Nucleus accumbens (tissue), 56 donors: ENCODE measurements around the gene FILIP1L.

ENCODE experiments used
- DNase-seq, 56 donors: peaks; one replicate each; lab custom pipeline; 2025; lab: John Stamatoyannopoulos, UW

Gene FILIP1L

GRCh38 chr3:99958222-99958912 is 155.9 kb downstream of the FILIP1L start:
- no peak for DNase-seq

DNA sequence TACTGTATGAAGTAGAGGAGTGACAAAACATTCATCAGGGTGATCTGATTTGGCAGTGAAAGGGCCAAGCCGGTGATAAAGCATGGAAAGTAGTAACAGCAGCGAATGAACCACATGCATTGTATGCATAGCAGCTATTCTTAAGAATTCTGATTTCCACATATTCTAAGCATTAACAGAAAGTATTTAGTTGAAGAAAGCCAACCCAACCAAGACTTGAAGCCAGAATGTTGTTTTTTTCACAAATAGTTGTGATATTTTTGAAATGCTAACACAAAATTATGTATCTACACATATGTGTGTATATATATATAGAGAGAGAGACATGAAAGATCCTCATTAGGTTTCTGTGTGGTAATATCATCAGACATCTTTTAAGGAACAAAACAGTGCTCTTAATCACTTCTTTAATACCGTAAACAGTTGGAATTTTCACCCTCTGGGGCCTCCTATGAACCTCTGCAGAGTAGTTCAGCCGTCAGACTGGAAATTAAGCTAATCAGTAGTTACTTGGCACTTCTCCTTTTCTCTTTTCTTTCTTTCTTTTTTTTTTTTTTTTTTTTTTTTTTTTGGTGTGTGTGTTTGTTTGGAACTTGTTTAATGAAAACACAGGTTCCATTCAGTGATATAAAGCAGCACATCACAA is 157.0 kb downstream of the FILIP1L start:
- DNase-seq: no peak

DNA sequence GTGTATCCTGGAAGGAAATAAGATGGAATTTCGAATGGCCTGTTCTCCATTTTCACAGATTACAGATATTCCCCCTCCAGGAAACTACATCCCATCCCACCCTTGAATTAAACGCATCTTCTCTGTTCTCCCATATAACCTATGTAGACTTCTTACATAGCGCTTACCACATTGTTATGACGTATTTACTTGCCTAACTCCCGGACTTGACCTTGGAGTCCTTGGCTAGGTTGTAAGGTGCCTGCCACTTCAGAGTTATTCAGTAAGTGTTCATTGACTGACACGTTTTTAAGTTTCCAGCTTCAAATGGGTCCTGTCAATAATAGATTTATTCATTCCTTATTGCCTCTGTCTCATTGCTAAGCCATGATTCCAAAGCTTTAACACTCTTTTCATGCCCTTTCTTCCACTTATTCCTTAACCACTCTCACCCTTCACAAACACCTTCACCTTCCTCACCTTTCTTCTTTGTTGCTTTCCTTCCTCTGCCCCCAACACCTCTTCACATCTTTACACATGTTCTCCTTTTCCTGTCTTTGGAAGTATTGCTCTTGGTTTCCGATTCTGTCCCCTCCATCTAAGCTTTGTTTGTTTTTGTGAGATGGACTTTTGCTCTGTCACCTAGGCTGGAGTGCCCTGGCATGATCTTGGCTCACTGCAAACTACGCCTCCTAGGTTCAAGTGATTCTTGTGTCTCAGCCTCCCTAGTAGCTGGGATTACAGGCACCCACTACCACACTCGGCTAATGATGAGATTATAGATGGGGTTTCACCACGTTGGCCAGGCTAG is 158.3 kb downstream of the FILIP1L start:
- DNase-seq: no peak

GRCh38 chr3:99954914-99955644 is 159.2 kb downstream of the FILIP1L start:
- no peak for DNase-seq

- DNase-seq: no peak
Observed at GRCh38 chr3:99953596-99953995, 160.7 kb downstream of the FILIP1L start.

DNA sequence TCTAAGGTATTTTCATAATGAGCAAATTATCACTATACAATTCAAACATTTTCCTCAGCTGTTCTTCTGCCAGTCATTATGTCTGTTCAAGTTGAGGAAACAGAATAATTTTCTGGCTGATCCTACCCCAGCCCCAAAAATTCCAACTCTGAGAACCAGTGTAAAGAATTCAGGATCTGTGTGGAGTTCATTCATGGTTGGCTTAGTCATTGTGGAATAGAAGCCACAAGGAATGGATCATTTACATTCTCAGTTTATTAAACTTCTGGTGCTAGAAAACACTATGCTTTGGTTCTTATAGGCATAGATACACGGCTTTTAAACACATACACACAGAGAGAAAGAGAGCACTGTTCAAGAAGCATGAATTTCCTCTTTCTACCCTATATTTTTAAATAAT is 162.0 kb downstream of the FILIP1L start:
- no peak for DNase-seq

DNA sequence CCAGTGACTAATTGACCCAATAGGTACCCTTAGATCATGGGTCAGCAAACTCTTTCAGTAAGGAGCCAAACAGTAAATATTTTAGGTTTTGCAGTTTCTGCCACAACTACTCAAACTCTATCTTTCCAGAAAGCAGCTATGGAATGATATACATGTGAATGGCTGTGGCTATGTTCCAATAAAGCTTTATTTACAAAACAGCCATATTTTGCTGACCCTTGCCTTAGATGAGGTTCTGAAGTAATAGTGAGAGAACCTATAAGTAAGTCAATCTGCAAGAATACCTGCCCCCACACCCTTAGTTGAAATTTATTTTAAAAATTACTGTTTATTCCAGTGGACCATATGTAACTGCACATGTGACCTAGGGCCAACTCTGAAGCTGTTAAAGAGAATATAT is 162.6 kb downstream of the FILIP1L start:
- no peak for DNase-seq

GRCh38 chr3:99950921-99951320 is 163.4 kb downstream of the FILIP1L start:
- no peak for DNase-seq

GRCh38 chr3:99949956-99950670 is 164.2 kb downstream of the FILIP1L start:
- DNase-seq: no peak

- no peak for DNase-seq
Observed at GRCh38 chr3:99948467-99949089, 165.7 kb downstream of the FILIP1L start.

- DNase-seq: no peak
Observed at GRCh38 chr3:99947356-99947755, 166.9 kb downstream of the FILIP1L start.

GRCh38 chr3:99945328-99945995 is 168.8 kb downstream of the FILIP1L start:
- peak in 1 of 56 donors; percentile 2 for DNase-seq

DNA sequence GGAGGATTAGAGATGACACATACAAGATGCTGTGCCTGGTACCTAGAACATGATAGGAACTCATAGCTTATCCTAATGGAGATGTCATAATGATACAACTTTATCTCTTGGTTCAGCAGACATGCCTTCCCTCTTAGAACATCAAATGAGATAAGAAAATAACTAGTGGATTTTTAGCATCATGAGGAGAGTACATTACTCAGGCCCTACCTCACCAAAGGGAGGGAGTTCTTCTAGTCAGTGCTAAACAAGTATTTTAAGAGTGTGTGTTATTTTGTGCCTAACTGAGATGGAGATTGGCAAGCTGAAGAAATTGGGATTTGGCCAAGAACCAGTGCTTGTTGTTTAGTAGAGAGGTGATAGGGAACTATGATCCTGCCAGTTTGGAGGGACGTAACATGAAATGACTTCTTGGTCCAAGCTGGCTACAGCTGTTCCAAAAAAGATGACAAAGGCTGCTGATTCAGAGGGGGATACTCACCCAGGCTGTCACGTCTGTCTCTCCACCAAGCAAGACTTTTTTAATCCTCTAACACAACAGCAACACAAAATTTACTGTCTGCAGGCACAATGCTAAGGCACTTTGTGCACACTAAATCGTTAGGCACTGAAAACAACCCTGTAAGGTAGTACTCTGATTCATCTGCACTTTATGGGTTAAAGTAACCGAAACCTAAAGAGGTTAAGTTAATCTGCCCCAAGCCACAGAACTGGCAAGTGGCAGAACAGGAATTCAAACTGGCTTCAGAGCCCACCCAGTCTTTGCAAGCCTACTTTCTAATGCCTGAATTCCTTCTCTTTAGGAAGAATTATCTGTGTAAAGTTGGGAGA is 170.2 kb downstream of the FILIP1L start:
- DNase-seq: no peak

DNA sequence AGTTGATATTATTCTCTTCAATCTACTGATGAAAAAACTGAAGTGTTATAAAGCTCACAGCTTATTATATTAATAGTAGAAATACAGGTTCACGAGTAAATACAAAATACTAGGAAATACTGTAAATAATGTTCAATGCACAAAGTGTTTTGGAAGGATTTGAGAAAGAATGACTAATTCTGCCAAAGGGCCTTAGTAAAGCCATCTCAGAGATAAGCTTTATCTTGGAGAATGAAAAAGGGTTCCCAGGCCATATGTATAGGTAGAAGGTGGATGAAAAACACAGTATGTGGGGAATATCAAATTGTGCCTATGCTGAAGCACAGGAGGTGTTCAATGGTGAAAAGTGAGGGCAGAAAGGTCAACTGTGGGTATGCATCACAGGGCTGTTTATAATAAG is 173.1 kb downstream of the FILIP1L start:
- no peak for DNase-seq

GRCh38 chr3:99940350-99940749 is 174.0 kb downstream of the FILIP1L start:
- DNase-seq: no peak

GRCh38 chr3:99939876-99940275 is 174.4 kb downstream of the FILIP1L start:
- no peak for DNase-seq

GRCh38 chr3:99938270-99938911 is 175.9 kb downstream of the FILIP1L start:
- no peak for DNase-seq
